Activated naive CD8-positive, alpha-beta T cell treated with anti-CD3 and anti-CD28 coated beads for 36 hours (primary cell): ENCODE results near the gene INPP5A. TPM values are rescaled to one million over a fixed set of nuclear protein-coding genes. Genes with fewer than 3 reads are reported as not detected.

Experiments
- DNase-seq: peaks from one replicate; pipeline ENCODE4 v3.0.0; 2021
- H3K27ac Mint-ChIP-seq: one replicate; pipeline ENCODE4 v1.8.0; 2022; ENCODE audit warnings: mild to moderate bottlenecking, moderate library complexity, mixed read lengths
- H3K27me3 Mint-ChIP-seq: one replicate; pipeline ENCODE4 v1.8.0; 2022; ENCODE audit warnings: mild to moderate bottlenecking, mixed read lengths
- H3K36me3 Mint-ChIP-seq: one replicate; pipeline ENCODE4 v1.8.0; 2021; ENCODE audit warnings: mild to moderate bottlenecking, mixed read lengths
- H3K4me1 Mint-ChIP-seq: one replicate; pipeline ENCODE4 v1.8.0; 2021; ENCODE audit warnings: mixed read lengths
- H3K4me3 Mint-ChIP-seq: one replicate; pipeline ENCODE4 v1.8.0; 2022; ENCODE audit warnings: mild to moderate bottlenecking, moderate library complexity, mixed read lengths
- H3K9me3 Mint-ChIP-seq: one replicate; pipeline ENCODE4 v1.8.0; 2022; ENCODE audit warnings: mixed read lengths
- total RNA-seq, 2 experiments: library from RNA; stranded (reverse); gene quantifications; one replicate each; pipeline ENCODE4 v1.2.3, GENCODE V29; 2021

INPP5A gene
- total RNA-seq, 2 experiments from 2014 or later = 6.1 to 7.4 TPM

DNA sequence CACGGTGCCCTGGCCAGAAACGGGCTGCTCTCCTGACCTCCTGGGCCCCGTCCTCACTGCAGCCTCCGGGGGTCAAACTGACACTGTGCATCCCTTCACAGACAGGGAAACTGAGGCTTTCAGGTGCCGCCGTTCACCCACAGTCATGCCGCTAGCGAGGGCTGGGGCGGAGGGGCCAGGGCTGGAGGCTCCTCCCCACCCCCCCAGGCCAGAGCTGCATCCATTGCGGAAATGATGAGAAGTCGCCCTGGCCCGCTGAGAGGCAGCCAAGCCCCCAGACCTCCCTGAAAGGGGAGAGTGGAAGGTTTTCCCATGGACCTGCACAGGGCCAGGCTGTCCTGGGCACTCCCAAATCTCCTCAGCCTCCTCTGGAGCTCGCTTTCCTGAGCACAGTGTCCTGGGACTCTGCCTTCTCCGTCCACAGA lies 16.5 kb upstream of the INPP5A start:
- H3K27me3 Mint-ChIP-seq = peaks cover 13% of the 10 kb centered on the region
- no peaks in the 10 kb centered on the region for H3K4me1 Mint-ChIP-seq
- no peaks in the 10 kb centered on the region for H3K9me3 Mint-ChIP-seq
- no peaks in the 10 kb centered on the region for H3K36me3 Mint-ChIP-seq
- H3K4me3 Mint-ChIP-seq = no peak overlapping the region
- no peak overlapping the region for H3K27ac Mint-ChIP-seq
- no peak for DNase-seq

- no peak overlapping the region for H3K27ac Mint-ChIP-seq
- peaks cover 13% of the 10 kb centered on the region for H3K27me3 Mint-ChIP-seq
- no peak for DNase-seq
- no peaks in the 10 kb centered on the region for H3K36me3 Mint-ChIP-seq
- no peaks in the 10 kb centered on the region for H3K9me3 Mint-ChIP-seq
- no peak overlapping the region for H3K4me3 Mint-ChIP-seq
- H3K4me1 Mint-ChIP-seq = no peaks in the 10 kb centered on the region
Observed at GRCh38 chr10:132521466-132522102, 16.0 kb upstream of the INPP5A start.

DNA sequence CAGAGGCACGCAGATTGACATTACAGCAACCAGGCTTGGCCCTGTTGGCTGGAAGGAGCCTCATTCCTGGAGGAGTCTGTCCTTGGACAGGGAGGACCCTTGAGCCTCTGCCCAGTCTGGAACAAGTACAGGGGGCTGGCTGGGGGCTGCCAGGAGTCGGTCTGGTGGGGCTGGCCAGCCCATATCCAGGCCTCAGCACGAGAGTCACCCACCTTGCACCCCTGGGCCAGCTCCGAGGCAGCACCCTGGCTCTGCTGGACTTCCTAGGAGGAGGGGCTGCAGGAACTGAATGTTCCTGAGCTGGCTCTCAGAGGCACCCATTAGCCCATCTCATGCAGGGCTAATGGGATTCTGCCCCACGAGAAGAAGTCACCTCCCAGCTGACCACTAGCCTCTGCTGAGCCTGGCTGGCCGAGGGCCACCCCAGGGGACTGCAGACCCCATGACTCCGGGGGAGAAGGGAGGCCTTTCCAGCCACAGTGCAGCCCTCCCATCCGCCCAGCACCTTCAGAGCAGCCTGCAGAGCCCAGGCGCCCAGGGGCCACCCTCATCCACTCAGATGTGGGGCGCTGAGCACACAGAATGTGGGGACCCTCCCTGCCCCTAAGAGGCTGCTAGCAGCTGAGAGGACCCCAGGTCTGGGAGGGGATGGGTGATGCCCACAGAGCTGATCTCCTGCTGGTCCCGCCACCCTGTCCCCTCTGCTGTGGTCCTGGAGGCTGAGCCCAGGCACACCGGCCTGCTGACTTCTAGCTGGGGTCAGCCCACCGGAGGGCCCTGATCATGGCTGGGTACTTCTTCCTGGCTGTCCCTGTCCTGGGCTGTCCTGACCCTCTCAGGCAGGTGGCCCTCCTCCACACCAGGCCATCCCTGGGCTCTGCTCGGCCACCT lies 14.8 kb upstream of the INPP5A start:
- DNase-seq = no peak
- Mint-ChIP-seq H3K36me3 (no peaks in the 10 kb centered on the region), H3K27ac (no peak overlapping the region)

DNA sequence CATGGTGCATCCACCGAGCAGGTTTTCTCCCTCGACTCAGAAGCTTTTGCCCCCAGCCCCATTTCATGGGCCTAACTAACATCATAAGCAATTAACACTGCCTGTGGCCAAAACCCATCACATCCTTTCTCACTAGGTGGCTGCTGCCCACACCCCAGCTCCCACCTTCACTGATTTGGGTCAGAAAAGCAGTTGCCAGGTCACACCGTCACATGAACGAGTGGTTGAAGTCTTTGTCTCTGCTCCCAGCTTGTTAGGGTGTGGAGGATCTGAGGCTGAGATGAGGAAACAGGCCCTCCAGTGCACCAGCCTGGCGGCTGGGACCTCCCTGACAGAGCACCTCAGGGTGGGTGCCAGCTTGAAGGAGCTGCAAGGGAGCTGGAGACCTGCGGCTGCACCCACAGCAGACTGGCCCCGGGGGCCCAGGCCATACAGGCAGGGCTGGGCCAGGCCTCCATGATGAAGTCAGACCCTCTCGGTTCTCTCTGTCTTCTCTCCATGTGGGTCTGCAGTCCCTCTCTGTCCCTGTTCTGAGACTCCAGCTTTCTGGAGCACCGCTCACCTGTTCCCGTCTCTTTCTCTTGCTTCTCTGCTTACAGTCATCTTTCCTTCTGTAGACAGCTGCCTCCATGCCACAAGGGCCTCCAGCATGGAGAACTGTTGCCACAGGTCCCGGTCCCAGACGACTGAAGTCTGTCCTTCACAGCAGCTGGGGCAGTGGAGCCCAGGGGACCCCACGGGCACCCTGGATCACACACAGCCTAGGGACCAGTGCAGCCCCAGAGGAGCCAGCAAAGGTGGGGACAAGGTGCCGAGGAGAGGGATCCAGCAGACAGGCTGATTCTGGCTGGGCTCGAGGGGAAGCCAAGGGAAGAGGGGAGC lies 13.8 kb upstream of the INPP5A start:
- H3K36me3 Mint-ChIP-seq = no peaks in the 10 kb centered on the region
- DNase-seq = no peak
- H3K27ac Mint-ChIP-seq = no peak overlapping the region
- H3K27me3 Mint-ChIP-seq = peaks cover 15% of the 10 kb centered on the region
- H3K9me3 Mint-ChIP-seq = no peaks in the 10 kb centered on the region
- no peaks in the 10 kb centered on the region for H3K4me1 Mint-ChIP-seq
- no peak overlapping the region for H3K4me3 Mint-ChIP-seq

More for the DNA sequence above, 14.8 kb upstream of the INPP5A start:
- no peaks in the 10 kb centered on the region for H3K4me1 Mint-ChIP-seq
- H3K9me3 Mint-ChIP-seq = no peaks in the 10 kb centered on the region
- H3K4me3 Mint-ChIP-seq = no peak overlapping the region
- H3K27me3 Mint-ChIP-seq = peaks cover 13% of the 10 kb centered on the region

DNA sequence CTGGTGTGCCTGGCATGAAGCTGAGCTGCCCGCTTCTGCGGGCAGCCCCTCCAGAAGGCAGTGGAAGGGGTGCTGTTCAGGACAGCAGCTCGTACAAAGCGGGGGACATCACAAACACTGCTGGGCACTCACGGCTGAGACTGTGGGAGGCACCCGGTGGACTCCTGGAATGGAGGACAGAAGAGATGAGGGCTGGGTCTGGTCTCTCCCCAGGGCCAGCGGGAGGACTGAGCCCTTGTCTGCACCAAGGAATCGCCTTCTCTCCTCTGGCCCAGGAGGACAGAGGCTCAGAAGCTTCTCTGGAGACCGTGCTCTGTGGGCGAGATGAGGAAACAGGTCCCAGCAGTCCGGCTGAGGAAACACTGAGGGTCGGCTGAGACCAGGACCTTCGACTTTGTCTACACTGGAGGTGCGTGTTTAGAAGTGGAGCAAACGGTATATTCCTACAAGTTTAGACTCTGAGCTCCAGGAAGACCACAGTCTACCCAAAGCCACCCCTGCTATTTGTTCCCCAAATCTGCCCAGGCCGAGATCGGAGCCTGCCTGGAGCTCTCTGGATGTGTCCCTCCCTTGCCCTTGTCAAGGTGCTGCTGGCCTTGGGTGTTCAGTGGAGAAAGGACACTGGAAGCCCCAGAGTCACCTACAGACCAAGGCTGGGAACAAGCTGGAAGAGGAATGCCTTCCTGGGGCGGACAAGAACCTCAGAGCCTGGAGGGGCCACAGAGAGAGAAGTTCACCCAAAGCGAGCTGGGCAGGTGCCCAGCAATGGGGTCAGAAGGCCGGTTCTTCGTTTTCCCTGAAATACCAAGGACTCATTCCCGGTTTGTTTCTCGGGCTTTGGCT lies 12.9 kb upstream of the INPP5A start:
- Mint-ChIP-seq H3K27ac (no peak overlapping the region), H3K9me3 (peaks cover 2% of the 10 kb centered on the region), H3K36me3 (no peaks in the 10 kb centered on the region), H3K4me3 (no peak overlapping the region), H3K27me3 (peaks cover 16% of the 10 kb centered on the region), H3K4me1 (no peaks in the 10 kb centered on the region)
- no peak for DNase-seq

DNA sequence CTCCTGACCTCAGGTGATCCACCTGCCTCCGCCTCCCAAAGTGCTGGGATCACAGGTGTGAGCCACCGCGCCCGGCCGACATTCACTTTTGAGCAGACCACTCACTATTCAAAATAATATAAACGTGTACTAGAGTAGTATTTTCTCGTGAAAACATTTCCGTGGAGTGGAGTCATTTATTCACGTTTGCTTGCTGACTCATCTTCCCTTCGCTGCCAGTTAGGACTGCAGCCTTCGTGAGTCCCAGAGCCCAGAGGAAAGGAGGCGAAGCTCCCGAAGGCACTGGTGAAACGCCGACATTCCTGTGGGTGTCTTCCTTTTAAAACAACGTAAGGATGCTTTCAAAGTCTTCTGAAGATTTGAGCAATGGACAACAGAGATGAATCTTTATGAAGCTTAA lies 10.9 kb upstream of the INPP5A start:
- Mint-ChIP-seq H3K27ac (no peak overlapping the region), H3K36me3 (no peaks in the 10 kb centered on the region), H3K9me3 (peaks cover 10% of the 10 kb centered on the region), H3K4me1 (no peaks in the 10 kb centered on the region), H3K27me3 (peaks cover 21% of the 10 kb centered on the region), H3K4me3 (no peak overlapping the region)
- no peak for DNase-seq

GRCh38 chr10:132527339-132528063 lies 10.1 kb upstream of the INPP5A start:
- DNase-seq = no peak
- Mint-ChIP-seq H3K9me3 (peaks cover 12% of the 10 kb centered on the region), H3K36me3 (no peaks in the 10 kb centered on the region), H3K4me1 (no peaks in the 10 kb centered on the region), H3K4me3 (no peak overlapping the region), H3K27ac (no peak overlapping the region), H3K27me3 (peaks cover 21% of the 10 kb centered on the region)

GRCh38 chr10:132528064-132528691 lies 9.4 kb upstream of the INPP5A start:
- no peak for DNase-seq
- Mint-ChIP-seq H3K4me1 (no peaks in the 10 kb centered on the region), H3K27me3 (peaks cover 21% of the 10 kb centered on the region), H3K27ac (no peak overlapping the region), H3K9me3 (peaks cover 12% of the 10 kb centered on the region), H3K36me3 (no peaks in the 10 kb centered on the region), H3K4me3 (no peak overlapping the region)

DNA sequence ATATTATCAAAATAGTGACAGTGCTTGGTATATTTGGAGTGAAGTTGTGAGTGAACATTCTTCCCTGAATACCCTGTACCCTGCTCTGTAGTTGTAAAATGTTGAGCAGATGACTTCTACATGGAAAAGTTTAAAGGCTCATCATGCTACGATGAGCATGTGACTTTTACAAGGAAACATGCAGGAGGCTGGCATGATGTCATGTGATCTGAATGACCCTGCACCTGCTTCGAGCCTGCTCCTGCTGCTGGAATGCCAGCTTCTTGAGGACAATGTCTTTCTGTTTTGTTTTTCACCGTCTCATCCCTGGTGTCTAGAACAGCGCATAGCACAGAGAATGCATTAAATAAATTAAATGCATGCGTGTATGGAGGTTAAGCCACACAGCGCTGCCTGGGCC lies 5.4 kb upstream of the INPP5A start:
- Mint-ChIP-seq H3K9me3 (peaks cover 12% of the 10 kb centered on the region), H3K36me3 (no peaks in the 10 kb centered on the region), H3K4me3 (no peak overlapping the region), H3K27ac (no peak overlapping the region), H3K27me3 (peaks cover 14% of the 10 kb centered on the region), H3K4me1 (peaks cover 8% of the 10 kb centered on the region)
- no peak for DNase-seq

GRCh38 chr10:132532749-132533560 lies 4.6 kb upstream of the INPP5A start:
- no peak overlapping the region for H3K27ac Mint-ChIP-seq
- H3K27me3 Mint-ChIP-seq = peaks cover 14% of the 10 kb centered on the region
- H3K9me3 Mint-ChIP-seq = peaks cover 12% of the 10 kb centered on the region
- H3K36me3 Mint-ChIP-seq = no peaks in the 10 kb centered on the region
- no peak overlapping the region for H3K4me3 Mint-ChIP-seq
- peaks cover 8% of the 10 kb centered on the region for H3K4me1 Mint-ChIP-seq
- no peak for DNase-seq

- Mint-ChIP-seq H3K9me3 (peaks cover 12% of the 10 kb centered on the region), H3K36me3 (no peaks in the 10 kb centered on the region), H3K27ac (no peak overlapping the region), H3K4me1 (peaks cover 14% of the 10 kb centered on the region), H3K4me3 (peak overlapping the region; percentile 20), H3K27me3 (peaks cover 10% of the 10 kb centered on the region)
- no peak for DNase-seq
Observed at GRCh38 chr10:132533571-132534260, 3.9 kb upstream of the INPP5A start.

GRCh38 chr10:132534391-132535064 lies 3.1 kb upstream of the INPP5A start:
- DNase-seq = no peak
- Mint-ChIP-seq H3K27ac (no peak overlapping the region), H3K27me3 (peaks cover 6% of the 10 kb centered on the region), H3K4me1 (peaks cover 19% of the 10 kb centered on the region), H3K36me3 (no peaks in the 10 kb centered on the region), H3K9me3 (peaks cover 11% of the 10 kb centered on the region), H3K4me3 (no peak overlapping the region)
